Measurements from ENCODE around the gene FOXK1.
"Not testable (repeated sequence)": the region's sequence is repeated elsewhere in the genome, so short reads cannot be mapped to it uniquely, and the experiment has no call there.

DNA sequence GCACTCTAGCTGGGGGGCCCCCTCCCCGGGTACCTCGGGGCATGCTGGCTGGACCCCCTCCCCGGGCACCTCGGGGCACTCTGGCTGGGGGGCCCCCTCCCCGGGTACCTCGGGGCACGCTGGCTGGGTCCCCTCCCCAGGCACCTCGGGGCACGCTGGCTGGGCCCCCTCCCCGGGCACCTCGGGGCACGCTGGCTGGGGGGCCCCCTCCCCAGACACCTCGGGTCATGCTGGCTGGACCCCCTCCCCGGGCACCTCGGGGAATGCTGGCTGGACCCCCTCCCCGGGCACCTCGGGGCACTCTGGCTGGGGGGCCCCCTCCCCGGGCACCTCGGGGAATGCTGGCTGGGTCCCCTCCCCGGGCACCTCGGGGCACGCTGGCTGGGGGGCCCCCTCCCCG is 120.5 kb downstream of the FOXK1 start:
- TF ChIP-seq, protein P1, sequence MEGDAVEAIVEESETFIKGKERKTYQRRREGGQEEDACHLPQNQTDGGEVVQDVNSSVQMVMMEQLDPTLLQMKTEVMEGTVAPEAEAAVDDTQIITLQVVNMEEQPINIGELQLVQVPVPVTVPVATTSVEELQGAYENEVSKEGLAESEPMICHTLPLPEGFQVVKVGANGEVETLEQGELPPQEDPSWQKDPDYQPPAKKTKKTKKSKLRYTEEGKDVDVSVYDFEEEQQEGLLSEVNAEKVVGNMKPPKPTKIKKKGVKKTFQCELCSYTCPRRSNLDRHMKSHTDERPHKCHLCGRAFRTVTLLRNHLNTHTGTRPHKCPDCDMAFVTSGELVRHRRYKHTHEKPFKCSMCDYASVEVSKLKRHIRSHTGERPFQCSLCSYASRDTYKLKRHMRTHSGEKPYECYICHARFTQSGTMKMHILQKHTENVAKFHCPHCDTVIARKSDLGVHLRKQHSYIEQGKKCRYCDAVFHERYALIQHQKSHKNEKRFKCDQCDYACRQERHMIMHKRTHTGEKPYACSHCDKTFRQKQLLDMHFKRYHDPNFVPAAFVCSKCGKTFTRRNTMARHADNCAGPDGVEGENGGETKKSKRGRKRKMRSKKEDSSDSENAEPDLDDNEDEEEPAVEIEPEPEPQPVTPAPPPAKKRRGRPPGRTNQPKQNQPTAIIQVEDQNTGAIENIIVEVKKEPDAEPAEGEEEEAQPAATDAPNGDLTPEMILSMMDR (IDR thresholded peaks at IDR 0.05; ENCODE audit: low read depth, low read length) = not testable (repeated sequence)
- not testable (repeated sequence) for TF ChIP-seq MYC (IDR thresholded peaks at IDR 0.05; ENCODE audit: low read depth, low read length); POLR2A (IDR thresholded peaks at IDR 0.05; ENCODE audit: extremely low read depth, insufficient read length)
- TF ChIP-seq, protein P2, sequence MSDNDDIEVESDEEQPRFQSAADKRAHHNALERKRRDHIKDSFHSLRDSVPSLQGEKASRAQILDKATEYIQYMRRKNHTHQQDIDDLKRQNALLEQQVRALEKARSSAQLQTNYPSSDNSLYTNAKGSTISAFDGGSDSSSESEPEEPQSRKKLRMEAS (IDR thresholded peaks at IDR 0.05; ENCODE audit: low read depth, low read length) = not testable (repeated sequence)
